Keratinocyte (primary cell): ENCODE data around the gene LTB. TPM values are rescaled to one million over a fixed set of nuclear protein-coding genes. Genes with fewer than 3 reads are reported as not detected.

Source experiments
- DNase-seq: peaks from one replicate; pipeline ENCODE4 v3.0.0-alpha.2; 2011; ENCODE audit warnings: low read depth, missing footprints, low spot score
- FAIRE-seq: peaks from 2 replicates; lab custom pipeline; 2011; peaks lifted over from hg19 to GRCh38; lab: Jason Lieb, UNC
- H2AFZ ChIP-seq: 2 replicates; pipeline ENCODE4 v1.6.0; 2012; ENCODE audit warnings: low read length, control low read depth, inconsistent platforms; ENCODE audit not compliant: control insufficient read depth
- H3K27ac ChIP-seq: 2 replicates; pipeline ENCODE4 v1.5.1; 2011; ENCODE audit warnings: low read length; ENCODE audit not compliant: control insufficient read depth, insufficient read depth
- H3K27me3 ChIP-seq: 3 replicates; pipeline ENCODE4 v1.6.0; 2011; ENCODE audit warnings: low read length; ENCODE audit not compliant: control insufficient read depth, insufficient read depth; ENCODE audit errors: extremely low read depth
- H3K36me3 ChIP-seq, 2 experiments: 2 replicates in 1 of 2; 3 replicates in 1 of 2; pipeline ENCODE4 v1.5.1; 2011; ENCODE audit warnings: low read length in 2 of 2, mild to moderate bottlenecking in 1 of 2; ENCODE audit not compliant: control insufficient read depth in 2 of 2, insufficient read depth in 2 of 2; ENCODE audit errors: extremely low read depth in 1 of 2
- H3K4me1 ChIP-seq: 3 replicates; pipeline ENCODE4 v1.5.1; 2011; ENCODE audit warnings: low read length; ENCODE audit not compliant: control insufficient read depth, insufficient read depth; ENCODE audit errors: extremely low read depth
- H3K4me2 ChIP-seq: 3 replicates; pipeline ENCODE4 v1.6.0; 2011; ENCODE audit warnings: low read depth, low read length; ENCODE audit not compliant: control insufficient read depth, insufficient read depth; ENCODE audit errors: extremely low read depth
- H3K4me3 ChIP-seq, 3 experiments: fragments of 200-600 bp in 1 of 3; sonication (generic) in 1 of 3; 2 replicates in 2 of 3; 3 replicates in 1 of 3; pipeline ENCODE4 v1.5.1; 2011 to 2016; ENCODE audit warnings: low read length in 3 of 3, mild to moderate bottlenecking in 3 of 3, control low read depth in 2 of 3, inconsistent platforms in 1 of 3, low read depth in 1 of 3, mixed read lengths in 1 of 3, mixed run types in 1 of 3, moderate library complexity in 1 of 3; ENCODE audit not compliant: control insufficient read depth in 2 of 3, insufficient read depth in 2 of 3; ENCODE audit errors: extremely low read depth in 1 of 3
- H3K79me2 ChIP-seq: 2 replicates; pipeline ENCODE4 v1.6.0; 2012; ENCODE audit warnings: low read length; ENCODE audit not compliant: control insufficient read depth, insufficient read depth
- H3K9ac ChIP-seq: 3 replicates; pipeline ENCODE4 v1.6.0; 2011; ENCODE audit warnings: low read length; ENCODE audit not compliant: control insufficient read depth, insufficient read depth; ENCODE audit errors: extremely low read depth
- H3K9me1 ChIP-seq: 3 replicates; pipeline ENCODE4 v1.6.0; 2011; ENCODE audit warnings: low read length; ENCODE audit not compliant: control insufficient read depth, insufficient read depth; ENCODE audit errors: extremely low read depth
- H3K9me3 ChIP-seq: 2 replicates; pipeline ENCODE4 v1.5.1; 2012; ENCODE audit warnings: low read depth, low read length; ENCODE audit not compliant: control insufficient read depth
- H4K20me1 ChIP-seq: 3 replicates; pipeline ENCODE4 v1.6.0; 2011; ENCODE audit warnings: low read length; ENCODE audit not compliant: control insufficient read depth, insufficient read depth; ENCODE audit errors: extremely low read depth
- EZH2 ChIP-seq: IDR thresholded peaks from one replicate; pipeline ENCODE4 v1.6.1; 2012; ENCODE audit warnings: inconsistent platforms, mild to moderate bottlenecking, low read length, moderate library complexity
- dilution Hi-C: fragments of 300-500 bp; cut with MboI; formaldehyde crosslinking; loops from one replicate; pipeline ENCODE4 v1.7.0; 2020; ENCODE audit warnings: low sequenced_read_pairs; ENCODE audit not compliant: extremely low pct_ligation_motif_present
- polyA plus RNA-seq, 5 experiments: library from polyadenylated mRNA; depleted of rRNA in 3 of 5; stranded (reverse) in 3 of 5; stranded (forward) in 1 of 5; unstranded in 1 of 5; fragments of >200 nt; gene quantifications; 1 replicate in 1 of 5; 2 replicates in 3 of 5; 3 replicates in 1 of 5; pipeline versions ENCODE4 v1.2.1 to v1.2.3, GENCODE V29; 2011 to 2012; ENCODE audit warnings: missing spikeins in 2 of 5, low read depth in 1 of 5, low replicate concordance in 1 of 5
- TF ChIP-seq, protein P1 (sequence below), 3 experiments: IDR thresholded peaks in 1 of 3; conservative IDR thresholded peaks in 1 of 3; optimal IDR thresholded peaks in 1 of 3; 2 replicates in 2 of 3; 3 replicates in 1 of 3; pipeline versions ENCODE3 to v1.5.1; 2011; ENCODE audit warnings: low read length in 3 of 3, mild to moderate bottlenecking in 3 of 3, moderate library complexity in 2 of 3, control low read depth in 1 of 3, inconsistent platforms in 1 of 3; ENCODE audit not compliant: insufficient read depth in 2 of 3; ENCODE audit errors: extremely low read depth in 1 of 3

The LTB gene
- polyA plus RNA-seq, 1 donor (not counting 4 experiments of a cell fraction or from before 2014, with no cell fraction given): not detected

DNA sequence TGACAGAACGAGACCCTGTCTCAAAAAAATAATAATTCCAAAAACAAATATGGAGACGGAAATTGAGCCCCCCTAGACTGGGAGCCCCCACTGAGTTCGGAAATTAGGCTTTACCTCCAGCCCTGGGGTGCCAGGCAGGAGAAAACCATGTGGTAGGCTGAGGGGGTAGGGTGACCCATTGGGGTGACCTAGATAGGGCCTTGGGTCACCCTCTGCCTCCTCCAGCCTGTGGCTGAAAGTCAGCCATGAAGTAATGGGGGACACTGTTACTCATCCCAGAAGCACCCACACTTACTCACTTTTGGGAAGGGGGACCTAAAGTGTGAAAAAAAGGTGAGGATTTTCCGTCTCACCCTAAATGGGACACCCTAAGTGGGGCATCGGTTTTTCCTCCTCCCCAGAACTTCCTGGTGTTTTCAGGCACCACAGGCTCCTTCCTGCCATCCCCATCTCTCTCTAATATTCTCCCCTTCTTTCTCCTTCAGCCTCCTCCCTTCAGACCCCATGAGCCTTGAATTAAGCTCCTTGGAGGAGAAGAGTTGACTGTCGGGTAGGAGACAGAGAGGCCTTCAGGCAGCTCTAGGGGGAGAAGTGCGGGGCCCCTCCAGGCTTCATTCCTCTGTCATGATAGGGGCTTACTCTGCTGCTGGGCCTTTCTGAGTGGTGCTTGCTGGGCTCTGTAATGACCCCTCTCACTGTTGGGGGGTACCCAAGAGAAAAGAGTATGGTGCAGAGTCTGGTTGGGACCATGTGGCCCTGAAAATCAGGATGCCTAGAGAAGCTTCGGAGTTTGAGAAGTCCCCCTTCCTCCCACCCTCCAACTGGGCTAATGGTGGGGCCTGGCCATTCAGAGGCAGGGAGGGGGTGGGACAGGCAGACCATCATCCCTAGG lies 2.4 kb downstream of the LTB start:
- TF ChIP-seq EZH2: no peak
- TF ChIP-seq, protein P1, sequence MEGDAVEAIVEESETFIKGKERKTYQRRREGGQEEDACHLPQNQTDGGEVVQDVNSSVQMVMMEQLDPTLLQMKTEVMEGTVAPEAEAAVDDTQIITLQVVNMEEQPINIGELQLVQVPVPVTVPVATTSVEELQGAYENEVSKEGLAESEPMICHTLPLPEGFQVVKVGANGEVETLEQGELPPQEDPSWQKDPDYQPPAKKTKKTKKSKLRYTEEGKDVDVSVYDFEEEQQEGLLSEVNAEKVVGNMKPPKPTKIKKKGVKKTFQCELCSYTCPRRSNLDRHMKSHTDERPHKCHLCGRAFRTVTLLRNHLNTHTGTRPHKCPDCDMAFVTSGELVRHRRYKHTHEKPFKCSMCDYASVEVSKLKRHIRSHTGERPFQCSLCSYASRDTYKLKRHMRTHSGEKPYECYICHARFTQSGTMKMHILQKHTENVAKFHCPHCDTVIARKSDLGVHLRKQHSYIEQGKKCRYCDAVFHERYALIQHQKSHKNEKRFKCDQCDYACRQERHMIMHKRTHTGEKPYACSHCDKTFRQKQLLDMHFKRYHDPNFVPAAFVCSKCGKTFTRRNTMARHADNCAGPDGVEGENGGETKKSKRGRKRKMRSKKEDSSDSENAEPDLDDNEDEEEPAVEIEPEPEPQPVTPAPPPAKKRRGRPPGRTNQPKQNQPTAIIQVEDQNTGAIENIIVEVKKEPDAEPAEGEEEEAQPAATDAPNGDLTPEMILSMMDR (optimal IDR thresholded peaks at IDR 0.05 in 1 of 3, IDR thresholded peaks at IDR 0.05 in 1 of 3, conservative IDR thresholded peaks at IDR 0.05 in 1 of 3; ENCODE audit: extremely low read depth in 1 of 3, insufficient read depth in 2 of 3, low read length in 3 of 3): no peak
- no peak for DNase-seq
- H3K9ac ChIP-seq: no peak overlapping the region
- H3K79me2 ChIP-seq: no peaks in the 10 kb centered on the region
- dilution Hi-C loops: no loop called here
- H4K20me1 ChIP-seq: no peaks in the 10 kb centered on the region
- H3K36me3 ChIP-seq: no peaks in the 10 kb centered on the region
- no peak overlapping the region for H3K4me3 ChIP-seq
- H3K4me2 ChIP-seq: no peak overlapping the region
- H3K9me1 ChIP-seq: no peaks in the 10 kb centered on the region
- no peak overlapping the region for H2AFZ ChIP-seq
- no peaks in the 10 kb centered on the region for H3K27me3 ChIP-seq
- no peak overlapping the region for H3K27ac ChIP-seq
- no peak for FAIRE-seq
- H3K9me3 ChIP-seq: no peaks in the 10 kb centered on the region
- H3K4me1 ChIP-seq: peaks cover 23% of the 10 kb centered on the region

DNA sequence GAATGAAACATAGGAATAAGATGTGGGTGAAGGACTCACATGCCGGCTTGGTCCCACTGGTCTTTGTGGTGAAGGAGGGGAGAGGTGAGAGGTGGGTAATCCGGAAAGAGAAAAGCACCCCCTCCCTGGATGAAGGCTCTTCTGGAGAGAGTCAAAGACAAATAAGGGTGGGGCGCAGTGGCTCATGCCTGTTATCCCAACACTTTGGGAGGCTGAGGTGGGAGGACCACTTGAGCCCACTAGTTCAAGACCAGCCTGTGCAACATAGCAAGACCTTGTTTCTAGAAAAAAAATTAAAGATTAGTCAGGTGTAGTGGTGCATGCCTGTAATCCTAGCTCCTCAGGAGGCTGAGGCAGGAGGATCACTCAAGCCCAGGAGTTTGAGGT lies 3.1 kb downstream of the LTB start:
- Histone ChIP-seq H3K79me2 (no peaks in the 10 kb centered on the region), H2AFZ (no peak overlapping the region), H3K9me1 (no peaks in the 10 kb centered on the region), H3K27me3 (no peaks in the 10 kb centered on the region), H3K27ac (peak overlapping the region; percentile 37), H3K4me1 (peaks cover 23% of the 10 kb centered on the region), H3K9me3 (no peaks in the 10 kb centered on the region), H3K4me3 (no peak overlapping the region), H3K4me2 (no peak overlapping the region), H3K9ac (peak overlapping the region; percentile 5), H3K36me3 (no peaks in the 10 kb centered on the region), H4K20me1 (no peaks in the 10 kb centered on the region)
- TF ChIP-seq, protein P1 (optimal IDR thresholded peaks at IDR 0.05 in 1 of 3, IDR thresholded peaks at IDR 0.05 in 1 of 3, conservative IDR thresholded peaks at IDR 0.05 in 1 of 3; ENCODE audit: extremely low read depth in 1 of 3, insufficient read depth in 2 of 3, low read length in 3 of 3): no peak
- no peak for TF ChIP-seq EZH2
- DNase-seq (no peak), FAIRE-seq (no peak)
- dilution Hi-C loops: no loop called here
